Stimulated activated CD8-positive, alpha-beta memory T cell treated with anti-CD3 and anti-CD28 coated beads, Interleukin-12 subunit alpha, Interleukin-12 subunit beta, amount 100 ng/mL, for 4 hours (primary cell): ENCODE measurements around the gene GALNT7.
"Not testable (repeated sequence)": the region's sequence is repeated elsewhere in the genome, so short reads cannot be mapped to it uniquely, and the experiment has no call there.

Experiments used
- DNase-seq: peaks from one replicate; pipeline ENCODE4 v3.0.0-alpha.2; 2020; ENCODE audit warnings: low read depth

The GALNT7 gene

GRCh38 chr4:173168396-173169177, at the start of gene GALNT7:
Gene GALNT7 (plus strand): TSS chr4:173168811. CDS start chr4:173168836, 25 bp downstream.
- DNase-seq, result peak; percentile 52

- not testable (repeated sequence) for DNase-seq
Measured at GRCh38 chr4:173118819-173119218, 49.8 kb upstream of the GALNT7 start.

- no peak for DNase-seq
Measured at GRCh38 chr4:173119818-173120217, 48.8 kb upstream of the GALNT7 start.

GRCh38 chr4:173121076-173121561, 47.5 kb upstream of the GALNT7 start:
- no peak for DNase-seq

GRCh38 chr4:173124209-173124865, 44.3 kb upstream of the GALNT7 start:
- no peak for DNase-seq

GRCh38 chr4:173125216-173125812, 43.3 kb upstream of the GALNT7 start:
- no peak for DNase-seq

GRCh38 chr4:173128199-173128890, 40.3 kb upstream of the GALNT7 start:
- no peak for DNase-seq

GRCh38 chr4:173130687-173131086, 37.9 kb upstream of the GALNT7 start:
- DNase-seq, result no peak

GRCh38 chr4:173134426-173134825, 34.2 kb upstream of the GALNT7 start:
- no peak for DNase-seq

- DNase-seq, result no peak
Measured at GRCh38 chr4:173135241-173135847, 33.3 kb upstream of the GALNT7 start.

GRCh38 chr4:173138624-173139023, 30.0 kb upstream of the GALNT7 start:
- DNase-seq, result no peak

- DNase-seq, result no peak
Measured at GRCh38 chr4:173139561-173139960, 29.1 kb upstream of the GALNT7 start.

- DNase-seq, result no peak
Measured at GRCh38 chr4:173145131-173145530, 23.5 kb upstream of the GALNT7 start.

GRCh38 chr4:173146456-173146855, 22.2 kb upstream of the GALNT7 start:
- no peak for DNase-seq

- DNase-seq, result no peak
Measured at GRCh38 chr4:173151496-173151895, 17.1 kb upstream of the GALNT7 start.

GRCh38 chr4:173152104-173152503, 16.5 kb upstream of the GALNT7 start:
- no peak for DNase-seq

- no peak for DNase-seq
Measured at GRCh38 chr4:173153445-173153844, 15.2 kb upstream of the GALNT7 start.

- DNase-seq, result no peak
Measured at GRCh38 chr4:173159791-173160190, 8.8 kb upstream of the GALNT7 start.

- no peak for DNase-seq
Measured at GRCh38 chr4:173160871-173161270, 7.7 kb upstream of the GALNT7 start.

- no peak for DNase-seq
Measured at GRCh38 chr4:173161311-173161710, 7.3 kb upstream of the GALNT7 start.

GRCh38 chr4:173165706-173166105, 2.9 kb upstream of the GALNT7 start:
- no peak for DNase-seq

GRCh38 chr4:173166491-173166890, 2.1 kb upstream of the GALNT7 start:
- no peak for DNase-seq
